ENCODE results near the gene MYO1E.
"Not testable (repeated sequence)": the region's sequence is repeated elsewhere in the genome, so short reads cannot be mapped to it uniquely, and the experiment has no call there.

Gene MYO1E

GRCh38 chr15:59168536-59168935 is 204.1 kb downstream of the MYO1E start:
- H3K4me3 ChIP-seq (replicated peaks; ENCODE audit: low read depth, low read length), result no peak overlapping the region
- no peak for TF ChIP-seq CTCF (IDR thresholded peaks at IDR 0.05; ENCODE audit: low read length, missing control alignments)
- DNase-seq (ENCODE audit: low read depth), result peak; percentile 65

- H3K4me3 ChIP-seq (replicated peaks; ENCODE audit: low read depth, low read length), result no peak overlapping the region
- no peak for TF ChIP-seq CTCF (IDR thresholded peaks at IDR 0.05; ENCODE audit: low read length, missing control alignments)
- no peak for DNase-seq (ENCODE audit: low read depth)
Observed at GRCh38 chr15:59166601-59167265, 205.9 kb downstream of the MYO1E start.

GRCh38 chr15:59166166-59166565 is 206.5 kb downstream of the MYO1E start:
- no peak for TF ChIP-seq CTCF (IDR thresholded peaks at IDR 0.05; ENCODE audit: low read length, missing control alignments)
- peak; percentile 50 for DNase-seq (ENCODE audit: low read depth)

GRCh38 chr15:59165726-59166125 is 206.9 kb downstream of the MYO1E start:
- no peak for TF ChIP-seq CTCF (IDR thresholded peaks at IDR 0.05; ENCODE audit: low read length, missing control alignments)
- no peak overlapping the region for H3K4me3 ChIP-seq (replicated peaks; ENCODE audit: low read depth, low read length)
- peak; percentile 23 for DNase-seq (ENCODE audit: low read depth)

More at GRCh38 chr15:59166166-59166565, 206.5 kb downstream of the MYO1E start:
- no peak overlapping the region for H3K4me3 ChIP-seq (replicated peaks; ENCODE audit: low read depth, low read length)

- not testable (repeated sequence) for H3K4me3 ChIP-seq (replicated peaks; ENCODE audit: low read depth, low read length); DNase-seq (ENCODE audit: low read depth)
Observed at GRCh38 chr15:59162080-59162479, 210.6 kb downstream of the MYO1E start.

GRCh38 chr15:59160880-59161593 is 211.6 kb downstream of the MYO1E start:
- DNase-seq (ENCODE audit: low read depth), result peak; percentile 29
- TF ChIP-seq CTCF (IDR thresholded peaks at IDR 0.05; ENCODE audit: low read length, missing control alignments), result peak; percentile 47
- H3K4me3 ChIP-seq (replicated peaks; ENCODE audit: low read depth, low read length), result no peak overlapping the region

- no peak overlapping the region for H3K4me3 ChIP-seq (replicated peaks; ENCODE audit: low read depth, low read length)
Observed at GRCh38 chr15:59159210-59159609, 213.5 kb downstream of the MYO1E start.

More at GRCh38 chr15:59159210-59159609, 213.5 kb downstream of the MYO1E start:
- TF ChIP-seq CTCF (IDR thresholded peaks at IDR 0.05; ENCODE audit: low read length, missing control alignments), result no peak
- DNase-seq (ENCODE audit: low read depth), result no peak
